H9 (cell line): ENCODE data around the gene SPSB2. TPM values are rescaled to one million over a fixed set of nuclear protein-coding genes. Genes with fewer than 3 reads are reported as not detected.

Source experiments
- DNase-seq: peaks from one replicate; pipeline ENCODE4 v3.0.0-alpha.2; 2017
- H2AFZ ChIP-seq: one replicate; pipeline ENCODE4 v1.6.1; 2013; ENCODE audit warnings: mild to moderate bottlenecking, low read length, control low read depth, moderate library complexity
- H2AK5ac ChIP-seq: 2 replicates; pipeline ENCODE4 v1.6.1; 2013; ENCODE audit warnings: low read length, control low read depth, mixed read lengths; ENCODE audit not compliant: insufficient read length
- H2BK120ac ChIP-seq: one replicate; pipeline ENCODE4 v1.6.1; 2013; ENCODE audit warnings: low read depth, mild to moderate bottlenecking, low read length, control low read depth, inconsistent platforms; ENCODE audit not compliant: poor library complexity, severe bottlenecking
- H2BK12ac ChIP-seq: 2 replicates; pipeline ENCODE4 v1.6.1; 2013; ENCODE audit warnings: low read length, control low read depth, mixed read lengths, low read depth; ENCODE audit not compliant: insufficient read length
- H2BK15ac ChIP-seq: 2 replicates; pipeline ENCODE4 v1.6.1; 2013; ENCODE audit warnings: low read depth, low read length, control low read depth
- H2BK20ac ChIP-seq: one replicate; pipeline ENCODE4 v1.6.1; 2013; ENCODE audit warnings: low read depth, mild to moderate bottlenecking, low read length, control low read depth, inconsistent platforms; ENCODE audit not compliant: poor library complexity, severe bottlenecking
- H2BK5ac ChIP-seq: 2 replicates; pipeline ENCODE4 v1.6.1; 2013; ENCODE audit warnings: low read length, control low read depth, mixed read lengths; ENCODE audit not compliant: insufficient read length
- H3K14ac ChIP-seq: 2 replicates; pipeline ENCODE4 v1.6.1; 2013; ENCODE audit warnings: low read length, control low read depth; ENCODE audit not compliant: insufficient read depth
- H3K18ac ChIP-seq: 2 replicates; pipeline ENCODE4 v1.6.1; 2013; ENCODE audit warnings: low read depth, mild to moderate bottlenecking, mixed read lengths, low read length, control low read depth; ENCODE audit not compliant: insufficient read length
- H3K23ac ChIP-seq: 2 replicates; pipeline ENCODE4 v1.6.1; 2013; ENCODE audit warnings: low read length, control low read depth, mixed read lengths, low read depth; ENCODE audit not compliant: insufficient read length
- H3K23me2 ChIP-seq: 2 replicates; pipeline ENCODE4 v1.6.1; 2013; ENCODE audit warnings: low read depth, mild to moderate bottlenecking, mixed read lengths, low read length, control low read depth; ENCODE audit not compliant: insufficient read length, poor library complexity, severe bottlenecking
- H3K27ac ChIP-seq: 2 replicates; pipeline ENCODE4 v1.5.1; 2013; ENCODE audit warnings: low read length, control low read depth, mixed read lengths, low read depth; ENCODE audit not compliant: insufficient read length
- H3K27me3 ChIP-seq: 2 replicates; pipeline ENCODE4 v1.6.1; 2013; ENCODE audit warnings: low read length, control low read depth, inconsistent platforms; ENCODE audit not compliant: insufficient read depth
- H3K4ac ChIP-seq: 2 replicates; pipeline ENCODE4 v1.6.1; 2013; ENCODE audit warnings: low read depth, mild to moderate bottlenecking, control low read depth, inconsistent platforms, low read length, moderate library complexity
- H3K4me1 ChIP-seq: 2 replicates; pipeline ENCODE4 v1.6.1; 2013; ENCODE audit warnings: low read length, control low read depth, inconsistent platforms; ENCODE audit not compliant: insufficient read depth
- H3K4me2 ChIP-seq: 2 replicates; pipeline ENCODE4 v1.6.1; 2013; ENCODE audit warnings: low read length, control low read depth, mixed read lengths; ENCODE audit not compliant: insufficient read length, insufficient read depth
- H3K56ac ChIP-seq: 2 replicates; pipeline ENCODE4 v1.6.1; 2013; ENCODE audit warnings: low read depth, mild to moderate bottlenecking, mixed read lengths, low read length, control low read depth; ENCODE audit not compliant: insufficient read length
- H3K79me1 ChIP-seq: 2 replicates; pipeline ENCODE4 v1.6.1; 2013; ENCODE audit warnings: low read depth, mild to moderate bottlenecking, moderate library complexity, low read length, control low read depth, inconsistent platforms; ENCODE audit not compliant: insufficient read depth, poor library complexity, severe bottlenecking
- H3K79me2 ChIP-seq: 2 replicates; pipeline ENCODE4 v1.6.1; 2013; ENCODE audit warnings: low read length, control low read depth, inconsistent platforms; ENCODE audit not compliant: insufficient read depth
- H3K9ac ChIP-seq: 2 replicates; pipeline ENCODE4 v1.6.1; 2013; ENCODE audit warnings: low read length, control low read depth, mixed read lengths; ENCODE audit not compliant: insufficient read length; ENCODE audit errors: extremely low read depth
- H3K9me3 ChIP-seq: one replicate; pipeline ENCODE4 v1.6.1; 2013; ENCODE audit warnings: low read depth, low read length, inconsistent platforms; ENCODE audit not compliant: control insufficient read depth
- H3T11ph ChIP-seq: one replicate; pipeline ENCODE4 v1.6.1; 2013; ENCODE audit warnings: mild to moderate bottlenecking, low read length, control low read depth, inconsistent platforms
- H4K20me1 ChIP-seq: one replicate; pipeline ENCODE4 v1.6.1; 2013; ENCODE audit not compliant: control insufficient read depth, insufficient read length, insufficient read depth
- H4K5ac ChIP-seq: 2 replicates; pipeline ENCODE4 v1.6.1; 2013; ENCODE audit warnings: low read depth, mild to moderate bottlenecking, mixed read lengths, low read length, control low read depth; ENCODE audit not compliant: insufficient read length
- H4K8ac ChIP-seq: replicated peaks from 2 replicates; pipeline ENCODE4 v1.6.1; 2013; ENCODE audit warnings: low read length, control low read depth, mixed read lengths, low read depth; ENCODE audit not compliant: insufficient read length
- H4K91ac ChIP-seq: 2 replicates; pipeline ENCODE4 v1.6.1; 2013; ENCODE audit warnings: low read depth, mild to moderate bottlenecking, moderate library complexity, mixed read lengths, low read length, control low read depth; ENCODE audit not compliant: insufficient read length
- H3K27ac Mint-ChIP-seq, 3 experiments: 2 replicates in 2 of 3; 3 replicates in 1 of 3; pipeline ENCODE4 v1.8.0; 2020 to 2021; ENCODE audit warnings: mixed read lengths in 3 of 3, mild to moderate bottlenecking in 1 of 3, moderate library complexity in 1 of 3
- H3K27me3 Mint-ChIP-seq: 2 replicates; pipeline ENCODE4 v1.8.0; 2021; ENCODE audit warnings: low read depth, mild to moderate bottlenecking, moderate library complexity, mixed read lengths
- H3K36me3 Mint-ChIP-seq, 3 experiments: 2 replicates in 2 of 3; 3 replicates in 1 of 3; pipeline ENCODE4 v1.8.0; 2020 to 2021; ENCODE audit warnings: low read depth in 3 of 3, mixed read lengths in 3 of 3; ENCODE audit not compliant: insufficient read depth in 1 of 3
- H3K4me1 Mint-ChIP-seq, 2 experiments: 2 replicates each; pipeline ENCODE4 v1.8.0; 2020; ENCODE audit warnings: mixed read lengths in 2 of 2
- H3K4me3 Mint-ChIP-seq, 2 experiments: 2 replicates in 1 of 2; 3 replicates in 1 of 2; pipeline ENCODE4 v1.8.0; 2020 to 2021; ENCODE audit warnings: mild to moderate bottlenecking in 2 of 2, mixed read lengths in 2 of 2, moderate library complexity in 1 of 2
- H3K9me3 Mint-ChIP-seq, 2 experiments: 2 replicates in 1 of 2; 3 replicates in 1 of 2; pipeline ENCODE4 v1.8.0; 2020; ENCODE audit warnings: mild to moderate bottlenecking in 2 of 2, mixed read lengths in 2 of 2, moderate library complexity in 1 of 2
- CTCF ChIP-seq: fragments of 200-600 bp; sonication (generic); conservative IDR thresholded peaks from 3 replicates; pipeline ENCODE4 v1.8.0; 2021; ENCODE audit warnings: antibody characterized with exemption, mild to moderate bottlenecking
- WGBS: extraction: QIAGEN DNeasy Blood & Tissue Kit; methylation state at CpG from one replicate; pipeline ENCODE4 v1.1.7; 2013; ENCODE audit warnings: missing lambda C conversion rate, low lambda C conversion rate, mixed read lengths; ENCODE audit not compliant: insufficient read length; ENCODE audit errors: extremely low coverage; 5-methylcytosine and 5-hydroxymethylcytosine counted together
- total RNA-seq: library from RNA; stranded (reverse); gene quantifications from 2 replicates; pipeline ENCODE4 v1.2.1, GENCODE V29; 2021

SPSB2 gene
- total RNA-seq, 1 experiment from 2014 or later: 13.7 TPM

- Histone ChIP-seq H3K4me1 (peaks cover 2% of the 10 kb centered on the region; the same call in 1 of the 2 replicates), H3K23ac (no peak overlapping the region), H3K4me2 (no peak overlapping the region), H3K56ac (no peak overlapping the region), H2AK5ac (no peak overlapping the region), H2BK12ac (peak overlapping the region; percentile 28), H3K23me2 (peaks cover 2% of the 10 kb centered on the region), H4K91ac (no peak overlapping the region), H2BK15ac (no peak overlapping the region), H3K14ac (peak overlapping the region; percentile 77; the same call in 1 of the 2 replicates), H3K79me1 (no peaks in the 10 kb centered on the region), H3K27me3 (no peaks in the 10 kb centered on the region), H4K8ac (no peak overlapping the region), H3K4ac (no peak overlapping the region; the same call in 1 of the 2 replicates), H3T11ph (peak overlapping the region; percentile 47), H3K9me3 (no peaks in the 10 kb centered on the region), H4K5ac (no peak overlapping the region), H3K27ac (no peak overlapping the region), H3K79me2 (no peaks in the 10 kb centered on the region), H3K18ac (peak overlapping the region; percentile 45), H4K20me1 (peaks cover 2% of the 10 kb centered on the region), H3K9ac (no peak overlapping the region), H2BK120ac (peak overlapping the region; percentile 14), H2BK5ac (no peak overlapping the region), H2AFZ (no peak overlapping the region), H2BK20ac (peak overlapping the region; percentile 93)
- Mint-ChIP-seq H3K4me1 (peaks cover 4 to 14% of the 10 kb centered on the region in 2 experiments), H3K27me3 (no peaks in the 10 kb centered on the region; the same call in 1 of the 2 replicates), H3K27ac (no peak overlapping the region), H3K36me3 (no peaks in the 10 kb centered on the region), H3K4me3 (no peak overlapping the region), H3K9me3 (no peaks in the 10 kb centered on the region)
- peak; percentile 63 for DNase-seq
- no peak for TF ChIP-seq CTCF
- no CpG with 5 or more reads among the region's 10 CpGs for WGBS
Observed at GRCh38 chr12:6899837-6900519, 26.9 kb upstream of the SPSB2 start.
